Endothelial cell of hepatic sinusoid (primary cell): ENCODE measurements around the gene ACTL8.
"Not testable (repeated sequence)": the region's sequence is repeated elsewhere in the genome, so short reads cannot be mapped to it uniquely, and the experiment has no call there.

ENCODE experiments used
- in situ Hi-C: cut with HindIII; loops from 2 replicates; pipeline ENCODE4 v1.10.0; 2017; ENCODE audit warnings: low sequenced_read_pairs

Gene ACTL8

GRCh38 chr1:17734609-17735008 is 20.5 kb upstream of the ACTL8 start:
- in situ Hi-C loops, result no loop called here

GRCh38 chr1:17735348-17735747 is 19.8 kb upstream of the ACTL8 start:
- in situ Hi-C loops, result no loop called here

GRCh38 chr1:17735793-17736192 is 19.3 kb upstream of the ACTL8 start:
- in situ Hi-C loops, result no loop called here

GRCh38 chr1:17736625-17737024 is 18.5 kb upstream of the ACTL8 start:
- in situ Hi-C loops, result no loop called here

- in situ Hi-C loops, result no loop called here
Observed at GRCh38 chr1:17739050-17739449, 16.1 kb upstream of the ACTL8 start.

- in situ Hi-C loops, result no loop called here
Observed at GRCh38 chr1:17741052-17741451, 14.1 kb upstream of the ACTL8 start.

GRCh38 chr1:17742583-17742982 is 12.6 kb upstream of the ACTL8 start:
- in situ Hi-C loops, result no loop called here

GRCh38 chr1:17743008-17743647 is 12.0 kb upstream of the ACTL8 start:
- in situ Hi-C loops, result no loop called here

GRCh38 chr1:17743925-17744324 is 11.2 kb upstream of the ACTL8 start:
- in situ Hi-C loops, result no loop called here

GRCh38 chr1:17744666-17745478 is 10.3 kb upstream of the ACTL8 start:
- in situ Hi-C loops, result no loop called here

GRCh38 chr1:17745479-17745955 is 9.6 kb upstream of the ACTL8 start:
- in situ Hi-C loops, result no loop called here

GRCh38 chr1:17746281-17746680 is 8.9 kb upstream of the ACTL8 start:
- in situ Hi-C loops, result not testable (repeated sequence)

- in situ Hi-C loops, result no loop called here
Observed at GRCh38 chr1:17746920-17747319, 8.2 kb upstream of the ACTL8 start.

GRCh38 chr1:17750333-17750732 is 4.8 kb upstream of the ACTL8 start:
- in situ Hi-C loops, result no loop called here

- in situ Hi-C loops, result no loop called here
Observed at GRCh38 chr1:17752356-17752755, 2.8 kb upstream of the ACTL8 start.

GRCh38 chr1:17757426-17757825 is 2.3 kb downstream of the ACTL8 start:
- in situ Hi-C loops, result no loop called here

GRCh38 chr1:17759114-17759513 is 4.0 kb downstream of the ACTL8 start:
- in situ Hi-C loops, result no loop called here

- in situ Hi-C loops, result no loop called here
Observed at GRCh38 chr1:17762313-17762712, 7.2 kb downstream of the ACTL8 start.

GRCh38 chr1:17763417-17763816 is 8.3 kb downstream of the ACTL8 start:
- in situ Hi-C loops, result no loop called here

GRCh38 chr1:17763995-17764394 is 8.9 kb downstream of the ACTL8 start:
- in situ Hi-C loops, result no loop called here

GRCh38 chr1:17764591-17764990 is 9.5 kb downstream of the ACTL8 start:
- in situ Hi-C loops, result no loop called here
